ENCODE data around the gene ZNF273. TPM values are rescaled to one million over a fixed set of nuclear protein-coding genes. Genes with fewer than 3 reads are reported as not detected.

ZNF273 gene
- total RNA-seq, 6 experiments from 2014 or later: 0.24 to 1.00 (median 0.78) TPM

- no peak for TF ChIP-seq CTCF (IDR thresholded peaks at IDR 0.05)
- no peak for TF ChIP-seq POLR2A (IDR thresholded peaks at IDR 0.05)
- WGBS (ENCODE audit: insufficient coverage, low coverage, low lambda C conversion rate, missing lambda C conversion rate): 28% methylated on average over 2 of the region's 5 CpGs
- intact Hi-C loops (cut with DNase I): no loop called here
- H3K4me1 ChIP-seq: no peaks in the 10 kb centered on the region
- no peaks in the 10 kb centered on the region for H3K36me3 ChIP-seq
- H3K9me3 ChIP-seq: no peaks in the 10 kb centered on the region
- H3K4me3 ChIP-seq: no peak overlapping the region
- no peaks in the 10 kb centered on the region for H3K27me3 ChIP-seq
- ATAC-seq: no peak
- DNase-seq: no peak
- no peak overlapping the region for H3K27ac ChIP-seq
These were observed 29.6 kb upstream of the ZNF273 start for GRCh38 chr7:64873517-64873916.

DNA sequence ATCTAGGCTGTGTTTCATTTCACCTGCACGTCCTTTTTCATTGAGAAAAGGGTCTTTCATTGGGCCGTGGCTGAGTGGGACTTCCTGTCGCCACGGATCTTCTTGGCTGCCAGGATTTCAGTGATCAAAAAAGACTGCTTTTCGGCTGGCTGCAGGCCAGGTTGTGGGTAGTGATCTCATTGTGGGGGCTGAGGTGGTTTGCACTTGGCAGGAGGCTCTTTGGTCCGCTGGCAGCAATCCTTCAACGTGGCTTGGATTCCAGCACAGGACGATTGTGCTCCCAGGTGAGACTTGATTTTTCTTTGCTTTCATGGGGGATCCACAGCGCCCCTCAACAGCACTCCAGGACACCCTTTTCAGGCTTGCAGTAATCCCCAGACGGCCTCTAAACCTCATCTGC, 29.0 kb upstream of the ZNF273 start:
- no peak overlapping the region for H3K4me3 ChIP-seq
- DNase-seq: no peak
- no peaks in the 10 kb centered on the region for H3K4me1 ChIP-seq
- H3K27me3 ChIP-seq: no peaks in the 10 kb centered on the region
- WGBS (ENCODE audit: insufficient coverage, low coverage, low lambda C conversion rate, missing lambda C conversion rate): 27% methylated on average over 5 of the region's 10 CpGs
- intact Hi-C loops (cut with DNase I): no loop called here
- no peak for TF ChIP-seq POLR2A (IDR thresholded peaks at IDR 0.05)
- no peak for TF ChIP-seq CTCF (IDR thresholded peaks at IDR 0.05)
- no peak for ATAC-seq
- no peaks in the 10 kb centered on the region for H3K36me3 ChIP-seq
- no peaks in the 10 kb centered on the region for H3K9me3 ChIP-seq
- no peak overlapping the region for H3K27ac ChIP-seq

- no peaks in the 10 kb centered on the region for H3K9me3 ChIP-seq
- ATAC-seq (no peak), DNase-seq (no peak)
- TF ChIP-seq POLR2A (IDR thresholded peaks at IDR 0.05): no peak
- TF ChIP-seq CTCF (IDR thresholded peaks at IDR 0.05): no peak
- H3K36me3 ChIP-seq: no peaks in the 10 kb centered on the region
- no peaks in the 10 kb centered on the region for H3K4me1 ChIP-seq
- no peak overlapping the region for H3K4me3 ChIP-seq
- no peak overlapping the region for H3K27ac ChIP-seq
- intact Hi-C loops (cut with DNase I): no loop called here
- no peaks in the 10 kb centered on the region for H3K27me3 ChIP-seq
- WGBS (ENCODE audit: insufficient coverage, low coverage, low lambda C conversion rate, missing lambda C conversion rate): 50% methylated on average over 4 of the region's 23 CpGs
These were observed 28.4 kb upstream of the ZNF273 start for GRCh38 chr7:64874562-64875250.

- Histone ChIP-seq H3K9me3 (no peaks in the 10 kb centered on the region), H3K4me1 (no peaks in the 10 kb centered on the region), H3K27ac (no peak overlapping the region), H3K36me3 (no peaks in the 10 kb centered on the region), H3K27me3 (no peaks in the 10 kb centered on the region), H3K4me3 (no peak overlapping the region)
- no peak for DNase-seq
- intact Hi-C loops (cut with DNase I): no loop called here
- TF ChIP-seq POLR2A (IDR thresholded peaks at IDR 0.05): no peak
- TF ChIP-seq CTCF (IDR thresholded peaks at IDR 0.05): no peak
- WGBS (ENCODE audit: insufficient coverage, low coverage, low lambda C conversion rate, missing lambda C conversion rate): 53% methylated on average over 6 of the region's 18 CpGs
- no peak for ATAC-seq
These were observed 27.8 kb upstream of the ZNF273 start for GRCh38 chr7:64875258-64875657.

All from right lobe of liver (tissue), 6 donors.